ENCODE data around the gene BAZ2B.

DNA sequence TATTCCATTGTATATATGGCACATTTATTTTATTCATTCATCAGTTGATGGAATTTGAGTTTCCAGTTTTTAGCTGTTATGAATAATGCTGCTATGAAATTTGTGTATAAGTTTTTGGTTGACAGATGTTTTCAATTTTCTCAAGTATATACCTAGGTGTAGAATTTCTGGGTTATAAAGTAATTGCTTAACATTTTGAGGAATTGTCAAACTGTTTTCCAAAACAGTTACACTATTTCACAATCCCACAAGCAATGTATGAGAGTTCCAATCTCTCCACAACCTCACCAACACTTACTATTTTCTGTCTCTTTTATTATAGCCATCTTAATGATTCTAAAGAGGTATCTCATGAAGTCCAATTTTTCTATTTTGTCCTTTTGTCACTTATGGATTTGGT, 317.4 kb downstream of the BAZ2B start:
- TF ChIP-seq POLR2A (IDR thresholded peaks at IDR 0.05; ENCODE audit: low read length) = no peak
- no peak for TF ChIP-seq GATA1 (IDR thresholded peaks at IDR 0.05; ENCODE audit: low read depth, low read length)

Measured in erythroblast (primary cell).